ENCODE measurements around the gene ASB15.

- no peak for TF ChIP-seq GATA2 (IDR thresholded peaks at IDR 0.05; ENCODE audit: low read depth, low read length)
- no peak for TF ChIP-seq GATA3 (IDR thresholded peaks at IDR 0.05; ENCODE audit: low read depth, low read length)
Measured at GRCh38 chr7:123601530-123601929, at the start of gene ASB15.

All from SH-SY5Y (cell line).